Activated T-helper 17 cell treated with anti-CD3 and anti-CD28 coated beads, Interleukin-2, amount 50 U/mL, for 72 hours (primary cell): ENCODE data around the gene REC114. TPM values are rescaled to one million over a fixed set of nuclear protein-coding genes. Genes with fewer than 3 reads are reported as not detected.
"Not testable (repeated sequence)": the region's sequence is repeated elsewhere in the genome, so short reads cannot be mapped to it uniquely, and the experiment has no call there.

Experiments used
- ATAC-seq: fragments of 150-1000 bp; cut with Tn5 transposase; replicated peaks from 2 replicates; pipeline ENCODE4 v1.10.0; 2021; ENCODE audit warnings: mild to moderate bottlenecking, moderate library complexity
- H3K27ac Mint-ChIP-seq: one replicate; pipeline ENCODE4 v1.8.0; 2022; ENCODE audit warnings: mixed read lengths
- H3K27me3 Mint-ChIP-seq: one replicate; pipeline ENCODE4 v1.8.0; 2022; ENCODE audit warnings: mixed read lengths
- H3K36me3 Mint-ChIP-seq: one replicate; pipeline ENCODE4 v1.8.0; 2022; ENCODE audit warnings: low read depth, mild to moderate bottlenecking, mixed read lengths
- H3K4me1 Mint-ChIP-seq: one replicate; pipeline ENCODE4 v1.8.0; 2022; ENCODE audit warnings: mixed read lengths
- H3K4me3 Mint-ChIP-seq: one replicate; pipeline ENCODE4 v1.8.0; 2022; ENCODE audit warnings: mild to moderate bottlenecking, mixed read lengths
- H3K9me3 Mint-ChIP-seq: one replicate; pipeline ENCODE4 v1.8.0; 2022; ENCODE audit warnings: mixed read lengths
- total RNA-seq, 2 donors: library from RNA; stranded (reverse); gene quantifications; one replicate each; pipeline ENCODE4 v1.2.3, GENCODE V29; 2022

The REC114 gene
- total RNA-seq, 2 donors from 2014 or later = not detected

GRCh38 chr15:73568564-73569280 lies 125.8 kb downstream of the REC114 start:
- Mint-ChIP-seq H3K27me3 (no peaks in the 10 kb centered on the region), H3K4me1 (peaks cover 32% of the 10 kb centered on the region), H3K4me3 (peak overlapping the region; percentile 48)

GRCh38 chr15:73569361-73569760 lies 126.4 kb downstream of the REC114 start:
- no peak for ATAC-seq
- H3K36me3 Mint-ChIP-seq = peaks cover 100% of the 10 kb centered on the region
- H3K4me1 Mint-ChIP-seq = peaks cover 33% of the 10 kb centered on the region
- no peaks in the 10 kb centered on the region for H3K27me3 Mint-ChIP-seq
- H3K9me3 Mint-ChIP-seq = no peaks in the 10 kb centered on the region
- H3K27ac Mint-ChIP-seq = peak overlapping the region; percentile 82
- H3K4me3 Mint-ChIP-seq = peak overlapping the region; percentile 48

More at GRCh38 chr15:73568564-73569280, 125.8 kb downstream of the REC114 start:
- Mint-ChIP-seq H3K27ac (peak overlapping the region; percentile 82), H3K9me3 (no peaks in the 10 kb centered on the region), H3K36me3 (peaks cover 100% of the 10 kb centered on the region)
- ATAC-seq = no peak

DNA sequence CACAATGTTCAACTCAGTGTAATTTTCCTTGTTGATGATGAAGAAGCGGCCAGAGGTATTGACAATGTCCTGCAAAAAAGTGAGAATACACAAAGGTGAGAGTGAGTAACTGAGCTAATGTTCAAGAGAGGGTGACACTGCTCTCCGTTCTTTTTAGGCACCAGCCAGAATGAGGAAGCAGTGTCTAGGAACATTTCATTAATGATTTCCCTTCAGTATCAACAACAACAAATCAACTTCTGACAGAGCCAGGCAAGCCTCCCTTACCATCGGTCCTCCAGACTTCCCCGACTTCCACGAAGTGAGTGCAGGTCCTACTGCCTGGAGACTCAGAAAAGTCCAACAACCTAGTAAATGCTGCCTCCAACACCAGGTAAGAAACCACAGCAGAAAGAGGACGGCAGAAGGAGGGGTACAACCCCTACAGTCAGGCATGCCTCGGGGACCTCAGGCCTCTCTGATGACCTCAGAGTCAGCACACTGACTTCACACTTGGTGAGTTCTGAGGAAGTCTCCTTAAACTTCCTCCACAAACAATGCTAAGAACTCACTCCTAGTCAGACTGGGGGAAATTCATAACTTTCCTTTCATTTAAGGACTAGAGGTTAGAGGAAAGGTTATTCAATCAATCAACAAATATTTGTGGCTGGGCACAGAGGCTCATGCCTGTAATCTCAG lies 127.5 kb downstream of the REC114 start:
- H3K4me1 Mint-ChIP-seq = peaks cover 30% of the 10 kb centered on the region
- H3K27me3 Mint-ChIP-seq = no peaks in the 10 kb centered on the region
- peaks cover 100% of the 10 kb centered on the region for H3K36me3 Mint-ChIP-seq
- peak overlapping the region; percentile 48 for H3K4me3 Mint-ChIP-seq
- H3K27ac Mint-ChIP-seq = peak overlapping the region; percentile 82
- peak; percentile 72 for ATAC-seq
- no peaks in the 10 kb centered on the region for H3K9me3 Mint-ChIP-seq

- Mint-ChIP-seq H3K36me3 (peaks cover 100% of the 10 kb centered on the region), H3K27me3 (no peaks in the 10 kb centered on the region), H3K9me3 (no peaks in the 10 kb centered on the region), H3K4me3 (peak overlapping the region; percentile 48), H3K4me1 (peaks cover 30% of the 10 kb centered on the region), H3K27ac (peak overlapping the region; percentile 82)
- ATAC-seq = peak; percentile 54
Observed at GRCh38 chr15:73571346-73571745, 128.4 kb downstream of the REC114 start.

GRCh38 chr15:73572296-73572695 lies 129.3 kb downstream of the REC114 start:
- Mint-ChIP-seq H3K36me3 (peaks cover 97% of the 10 kb centered on the region), H3K27ac (peak overlapping the region; percentile 86)

DNA sequence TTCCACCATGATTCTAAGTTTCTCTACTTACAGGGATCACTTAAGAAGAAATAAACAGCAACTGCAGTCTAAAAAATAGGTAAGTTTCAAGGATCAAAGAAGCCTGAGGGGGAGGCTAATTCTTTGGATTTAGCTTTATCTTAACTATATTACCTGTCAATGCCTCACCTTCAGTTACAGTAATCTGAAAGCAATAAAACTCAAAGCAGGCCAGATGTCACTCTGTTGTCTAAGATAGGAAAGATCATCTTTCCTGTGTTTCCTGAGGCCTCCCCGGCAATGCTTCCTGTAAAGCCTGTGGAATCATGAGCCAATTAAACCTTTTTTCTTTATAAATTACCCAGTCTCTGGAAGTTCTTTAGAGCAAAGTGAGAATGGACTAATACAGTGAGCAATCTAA lies 130.1 kb downstream of the REC114 start:
- no peaks in the 10 kb centered on the region for H3K9me3 Mint-ChIP-seq
- H3K36me3 Mint-ChIP-seq = peaks cover 97% of the 10 kb centered on the region
- peak overlapping the region; percentile 48 for H3K4me3 Mint-ChIP-seq
- H3K4me1 Mint-ChIP-seq = peaks cover 35% of the 10 kb centered on the region
- H3K27me3 Mint-ChIP-seq = no peaks in the 10 kb centered on the region
- ATAC-seq = no peak
- H3K27ac Mint-ChIP-seq = peak overlapping the region; percentile 86

More at GRCh38 chr15:73572296-73572695, 129.3 kb downstream of the REC114 start:
- H3K9me3 Mint-ChIP-seq = no peaks in the 10 kb centered on the region
- peak overlapping the region; percentile 48 for H3K4me3 Mint-ChIP-seq
- ATAC-seq = peak; percentile 62
- no peaks in the 10 kb centered on the region for H3K27me3 Mint-ChIP-seq
- peaks cover 30% of the 10 kb centered on the region for H3K4me1 Mint-ChIP-seq

DNA sequence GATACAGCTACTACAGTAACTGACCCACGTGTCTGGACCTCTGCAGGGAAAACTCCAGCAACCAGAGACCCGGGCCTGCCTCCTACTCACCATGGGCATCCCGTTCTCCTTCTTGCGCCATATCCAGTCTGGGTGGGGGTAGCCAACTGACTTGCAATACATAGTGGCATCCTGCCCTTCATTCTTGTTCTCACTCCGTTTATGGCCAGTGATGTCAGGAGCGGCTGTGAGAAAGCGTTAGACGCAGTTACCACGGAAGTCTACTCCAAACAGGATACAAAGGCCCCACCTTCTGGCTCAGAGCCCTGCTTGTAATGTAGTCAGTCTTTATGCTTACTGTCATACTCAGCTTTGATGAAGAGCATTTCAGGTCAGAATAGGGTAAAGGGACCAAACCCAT lies 130.6 kb downstream of the REC114 start:
- no peaks in the 10 kb centered on the region for H3K9me3 Mint-ChIP-seq
- H3K36me3 Mint-ChIP-seq = peaks cover 97% of the 10 kb centered on the region
- no peaks in the 10 kb centered on the region for H3K27me3 Mint-ChIP-seq
- H3K4me3 Mint-ChIP-seq = peak overlapping the region; percentile 48
- H3K4me1 Mint-ChIP-seq = peaks cover 38% of the 10 kb centered on the region
- no peak for ATAC-seq
- H3K27ac Mint-ChIP-seq = peak overlapping the region; percentile 86

DNA sequence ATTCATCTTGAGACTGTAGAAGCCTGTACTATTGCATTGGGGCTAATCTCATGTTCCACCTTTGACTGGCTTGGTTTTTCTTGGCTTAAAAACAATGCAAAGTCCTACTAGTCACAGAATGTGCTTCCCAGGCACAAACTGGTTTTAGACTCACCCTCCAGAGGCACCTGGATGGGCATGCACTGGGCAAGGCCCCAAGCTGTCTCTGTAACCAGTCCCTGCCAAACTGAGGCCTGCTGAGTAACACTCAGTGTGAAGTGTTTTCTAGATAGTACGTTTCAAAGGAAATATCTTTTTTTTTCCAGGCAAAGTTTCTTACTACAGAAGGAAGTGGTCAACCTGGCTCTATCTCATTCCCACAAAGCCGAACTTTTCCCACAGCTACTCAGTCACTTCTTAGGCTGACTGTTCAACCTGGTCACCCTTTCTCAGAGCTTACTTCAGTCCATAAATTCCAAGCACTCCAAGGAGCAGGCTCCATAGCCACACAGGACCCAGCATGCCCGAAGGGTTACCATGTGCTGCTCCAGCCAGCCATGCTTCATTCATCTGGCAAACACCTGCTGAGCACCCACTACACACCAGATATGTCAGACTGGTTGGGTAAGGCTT lies 132.8 kb downstream of the REC114 start:
- Mint-ChIP-seq H3K4me1 (peaks cover 31% of the 10 kb centered on the region), H3K27ac (peak overlapping the region; percentile 79), H3K9me3 (no peaks in the 10 kb centered on the region), H3K4me3 (peak overlapping the region; percentile 22), H3K27me3 (no peaks in the 10 kb centered on the region), H3K36me3 (peaks cover 93% of the 10 kb centered on the region)
- ATAC-seq = peak; percentile 47

DNA sequence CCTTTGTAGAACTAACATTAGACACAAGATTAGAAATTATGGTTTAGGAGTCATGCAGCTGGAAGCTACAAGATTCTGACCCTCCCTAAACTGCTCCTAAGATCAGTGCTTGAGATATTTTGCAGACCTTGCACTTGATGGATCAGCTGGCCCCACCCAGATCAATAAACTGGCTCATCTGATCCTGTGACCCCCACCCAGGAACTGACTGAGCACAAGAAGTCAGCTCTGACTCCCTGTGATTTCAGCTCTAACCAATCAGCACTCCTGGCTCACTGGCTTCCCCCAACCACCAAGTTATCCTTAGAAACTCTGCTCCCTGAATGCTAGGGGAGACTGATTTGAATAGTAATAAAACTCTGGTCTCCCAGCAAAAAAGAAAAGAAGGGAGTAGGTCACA lies 134.6 kb downstream of the REC114 start:
- not testable (repeated sequence) for H3K27me3 Mint-ChIP-seq, ATAC-seq, H3K9me3 Mint-ChIP-seq, H3K4me3 Mint-ChIP-seq
- peaks cover 19% of the 10 kb centered on the region for H3K4me1 Mint-ChIP-seq
- peak overlapping the region; percentile 13 for H3K27ac Mint-ChIP-seq
- H3K36me3 Mint-ChIP-seq = peaks cover 93% of the 10 kb centered on the region

GRCh38 chr15:73578026-73578425 lies 135.1 kb downstream of the REC114 start:
- Mint-ChIP-seq H3K36me3 (peaks cover 93% of the 10 kb centered on the region), H3K4me1 (peaks cover 14% of the 10 kb centered on the region), H3K9me3 (no peaks in the 10 kb centered on the region), H3K4me3 (no peak overlapping the region), H3K27me3 (no peaks in the 10 kb centered on the region), H3K27ac (peak overlapping the region; percentile 13)
- ATAC-seq = no peak

DNA sequence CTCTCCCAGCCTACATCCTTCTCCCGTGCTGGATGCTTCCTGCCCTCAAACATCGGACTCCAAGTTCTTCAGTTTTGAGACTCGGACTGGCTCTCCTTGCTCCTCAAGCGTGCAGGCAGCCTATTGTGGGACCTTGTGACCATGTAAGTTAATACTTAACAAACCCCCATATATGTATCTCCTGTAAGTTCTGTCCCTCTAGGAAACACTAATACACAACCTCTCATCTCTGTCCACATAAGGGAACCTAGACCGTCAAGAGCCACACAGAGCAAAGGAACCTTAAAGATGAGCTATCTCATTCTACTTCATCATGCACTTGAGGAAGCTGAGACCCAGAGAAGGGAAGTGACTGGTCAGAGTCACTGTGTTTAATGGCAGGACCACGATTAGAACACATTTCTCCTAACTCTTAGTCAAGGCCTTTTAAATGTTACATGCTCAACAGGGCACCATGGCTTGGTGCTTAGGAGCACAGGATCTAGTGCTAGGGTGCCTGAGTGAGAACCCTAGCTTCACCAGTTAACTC lies 140.0 kb downstream of the REC114 start:
- peaks cover 34% of the 10 kb centered on the region for H3K4me1 Mint-ChIP-seq
- H3K4me3 Mint-ChIP-seq = no peak overlapping the region
- no peaks in the 10 kb centered on the region for H3K9me3 Mint-ChIP-seq
- peak overlapping the region; percentile 42 for H3K27ac Mint-ChIP-seq
- H3K27me3 Mint-ChIP-seq = no peaks in the 10 kb centered on the region
- peaks cover 96% of the 10 kb centered on the region for H3K36me3 Mint-ChIP-seq
- ATAC-seq = no peak

DNA sequence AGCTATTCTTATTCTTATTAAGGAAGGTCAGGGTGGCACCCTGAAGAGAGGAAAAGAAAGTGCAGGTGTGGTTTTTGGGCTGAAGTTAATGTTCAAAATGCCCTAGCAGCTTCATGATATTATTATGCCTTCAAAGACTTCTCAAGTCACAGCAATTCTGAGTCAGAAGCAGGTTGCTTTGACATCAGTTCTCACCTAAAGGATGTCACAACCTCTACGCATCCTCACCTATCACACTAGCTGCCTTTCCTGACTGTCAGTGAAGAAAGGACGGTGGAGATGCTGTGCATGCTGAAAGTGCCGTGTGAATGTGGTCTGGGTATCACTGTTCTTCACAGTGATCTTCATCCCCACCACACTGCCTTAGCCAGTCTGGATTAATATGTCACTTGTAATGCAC lies 140.6 kb downstream of the REC114 start:
- Mint-ChIP-seq H3K4me1 (peaks cover 32% of the 10 kb centered on the region), H3K27ac (peak overlapping the region; percentile 42), H3K27me3 (no peaks in the 10 kb centered on the region), H3K4me3 (peak overlapping the region; percentile 41), H3K9me3 (no peaks in the 10 kb centered on the region), H3K36me3 (peaks cover 96% of the 10 kb centered on the region)
- peak; percentile 70 for ATAC-seq

- ATAC-seq = peak; percentile 67
- H3K9me3 Mint-ChIP-seq = no peaks in the 10 kb centered on the region
- peaks cover 97% of the 10 kb centered on the region for H3K36me3 Mint-ChIP-seq
- H3K27ac Mint-ChIP-seq = peak overlapping the region; percentile 42
- peak overlapping the region; percentile 16 for H3K4me3 Mint-ChIP-seq
- no peaks in the 10 kb centered on the region for H3K27me3 Mint-ChIP-seq
- H3K4me1 Mint-ChIP-seq = peaks cover 35% of the 10 kb centered on the region
Observed at GRCh38 chr15:73584699-73585420, 141.9 kb downstream of the REC114 start.
